Ishikawa (cell line): Measurements from ENCODE around the gene P2RY12.

Experiments used
- CEBPB ChIP-seq: IDR thresholded peaks from 2 replicates; pipeline ENCODE4 v1.6.1; 2012
- CREB1 ChIP-seq: IDR thresholded peaks from 2 replicates; pipeline ENCODE4 v1.6.1; 2012; ENCODE audit warnings: low read depth
- EGR1 ChIP-seq: IDR thresholded peaks from 2 replicates; pipeline ENCODE4 v1.6.1; 2012
- EP300 ChIP-seq: IDR thresholded peaks from 2 replicates; pipeline ENCODE4 v1.6.1; 2012; ENCODE audit warnings: borderline replicate concordance
- FOXM1 ChIP-seq: IDR thresholded peaks from 2 replicates; pipeline ENCODE4 v1.6.1; 2012; ENCODE audit warnings: low read depth, borderline replicate concordance
- NFIC ChIP-seq: IDR thresholded peaks from 2 replicates; pipeline ENCODE4 v1.6.1; 2012
- RAD21 ChIP-seq: IDR thresholded peaks from 2 replicates; pipeline ENCODE4 v1.6.1; 2012; ENCODE audit warnings: low read depth
- REST ChIP-seq: IDR thresholded peaks from 2 replicates; pipeline ENCODE4 v1.6.1; 2012; ENCODE audit warnings: low read depth, mild to moderate bottlenecking
- TAF1 ChIP-seq: IDR thresholded peaks from 2 replicates; pipeline ENCODE4 v1.6.1; 2012; ENCODE audit warnings: low read depth, mild to moderate bottlenecking
- TCF12 ChIP-seq: IDR thresholded peaks from 2 replicates; pipeline ENCODE4 v1.6.1; 2012; ENCODE audit warnings: low read depth
- TEAD4 ChIP-seq: IDR thresholded peaks from 2 replicates; pipeline ENCODE4 v1.6.1; 2012
- USF1 ChIP-seq: IDR thresholded peaks from 2 replicates; pipeline ENCODE4 v1.6.1; 2012
- YY1 ChIP-seq: IDR thresholded peaks from 2 replicates; pipeline ENCODE4 v1.6.1; 2012; ENCODE audit warnings: low read depth
- ZBTB7A ChIP-seq: IDR thresholded peaks from 2 replicates; pipeline ENCODE4 v1.6.1; 2012; ENCODE audit warnings: low read depth
- TF ChIP-seq, protein P1 (sequence below): IDR thresholded peaks from 2 replicates; pipeline ENCODE4 v1.6.1; 2012

Gene P2RY12

DNA sequence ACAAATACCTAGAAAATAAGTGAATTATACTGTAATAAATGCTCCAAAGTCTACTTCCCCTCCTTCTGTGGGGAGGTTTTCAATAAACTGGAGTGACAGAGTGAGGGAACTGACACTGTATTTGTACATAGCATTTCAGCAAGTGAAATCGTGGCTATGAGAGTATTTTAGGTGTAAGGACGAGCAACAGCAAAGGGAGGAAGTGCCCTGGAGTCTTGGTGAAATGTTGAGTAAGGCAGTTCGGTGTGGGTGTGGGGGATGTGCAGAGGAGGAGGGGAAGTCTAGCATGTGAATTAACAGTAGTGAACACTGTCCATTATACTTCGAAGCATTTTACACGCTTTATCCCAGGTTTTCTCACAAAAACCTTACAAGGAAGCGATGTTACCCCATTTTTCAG lies 37.1 kb downstream of the P2RY12 start:
- TF ChIP-seq TCF12 = no peak
- no peak for TF ChIP-seq FOXM1
- TF ChIP-seq EP300 = no peak
- no peak for TF ChIP-seq RAD21
- TF ChIP-seq, protein P1, sequence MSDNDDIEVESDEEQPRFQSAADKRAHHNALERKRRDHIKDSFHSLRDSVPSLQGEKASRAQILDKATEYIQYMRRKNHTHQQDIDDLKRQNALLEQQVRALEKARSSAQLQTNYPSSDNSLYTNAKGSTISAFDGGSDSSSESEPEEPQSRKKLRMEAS = no peak
- no peak for TF ChIP-seq CREB1
- TF ChIP-seq NFIC = no peak
- TF ChIP-seq USF1 = no peak
- no peak for TF ChIP-seq EGR1
- TF ChIP-seq YY1 = no peak
- TF ChIP-seq TAF1 = no peak
- TF ChIP-seq CEBPB = no peak
- no peak for TF ChIP-seq TEAD4
- TF ChIP-seq REST = no peak
- TF ChIP-seq ZBTB7A = no peak

DNA sequence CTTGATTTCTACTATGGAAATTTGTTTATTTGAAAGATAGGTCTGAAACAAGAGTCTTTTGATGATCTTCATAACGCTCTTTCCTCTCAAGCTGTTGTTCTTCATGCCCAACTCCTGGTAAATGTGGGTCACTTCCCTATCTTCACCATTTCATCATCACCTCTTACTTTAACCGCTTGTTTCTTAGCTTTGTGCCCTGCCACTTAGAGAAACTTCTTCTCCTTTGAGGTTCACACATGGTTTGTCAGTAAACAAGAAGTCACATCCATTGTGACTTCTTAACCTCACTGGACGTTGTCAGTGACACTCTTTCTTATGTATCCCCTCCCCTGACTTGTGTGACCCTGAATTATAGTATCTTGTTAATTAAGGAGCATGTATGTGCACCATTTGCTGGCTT lies 38.3 kb downstream of the P2RY12 start:
- TF ChIP-seq, protein P1 = no peak
- no peak for TF ChIP-seq NFIC
- no peak for TF ChIP-seq RAD21
- TF ChIP-seq CREB1 = no peak
- TF ChIP-seq TEAD4 = no peak
- TF ChIP-seq EGR1 = no peak
- TF ChIP-seq EP300 = no peak
- TF ChIP-seq USF1 = no peak
- TF ChIP-seq ZBTB7A = no peak
- TF ChIP-seq CEBPB = no peak
- no peak for TF ChIP-seq FOXM1
- TF ChIP-seq TCF12 = no peak
- TF ChIP-seq REST = no peak
- no peak for TF ChIP-seq YY1
- TF ChIP-seq TAF1 = no peak

DNA sequence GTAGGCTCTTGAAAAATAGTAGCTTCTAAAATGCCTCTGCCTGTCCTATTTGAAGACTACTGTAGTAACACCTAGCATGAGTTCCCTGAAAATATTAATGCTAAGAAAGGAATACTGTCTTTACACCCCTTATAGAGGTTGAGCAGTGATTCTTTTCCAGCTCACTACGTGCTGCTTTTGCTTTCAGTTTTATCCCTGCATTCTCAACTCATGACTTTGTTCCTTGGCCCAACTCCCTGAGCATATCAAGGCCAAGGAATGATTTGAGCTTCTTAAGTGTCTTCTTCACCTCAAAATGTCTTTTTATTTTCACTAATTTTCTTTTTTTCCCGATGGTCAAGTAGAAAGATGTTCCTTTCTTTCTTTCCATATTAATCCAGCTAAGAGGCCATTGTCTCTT lies 38.7 kb downstream of the P2RY12 start:
- TF ChIP-seq TEAD4 (no peak), FOXM1 (no peak), TAF1 (no peak), EP300 (no peak), TCF12 (no peak), NFIC (no peak)

DNA sequence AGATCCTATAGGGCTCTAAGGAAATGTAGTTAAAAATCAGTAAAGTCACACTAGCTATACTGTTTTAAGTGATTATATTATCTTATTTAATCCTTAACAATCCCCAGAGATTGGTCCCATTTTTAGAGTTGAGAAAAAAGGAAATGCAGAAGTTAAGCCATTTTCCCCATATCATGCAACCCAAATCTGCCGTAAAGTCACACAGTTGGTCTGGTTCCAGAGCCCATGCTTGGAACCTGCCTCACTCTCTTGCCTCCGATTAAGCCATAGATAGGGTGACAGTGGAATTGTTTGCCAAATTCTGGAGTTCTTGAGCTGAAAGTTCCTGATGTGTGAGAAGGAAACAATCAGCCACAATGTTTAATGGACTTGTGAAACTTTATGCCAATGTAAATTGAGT lies 52.9 kb downstream of the P2RY12 start:
- TF ChIP-seq FOXM1 (no peak), REST (no peak), NFIC (no peak), CREB1 (no peak), TEAD4 (no peak), USF1 (no peak), TAF1 (no peak), EP300 (no peak), YY1 (no peak)
